GM18909 (cell line): ENCODE measurements around the gene PHLPP1.
A peak's percentile ranks its signal among the peaks of the same experiment; 100 is the strongest.
"Not testable (repeated sequence)": the region's sequence is repeated elsewhere in the genome, so short reads cannot be mapped to it uniquely, and the experiment has no call there.

Source experiments
- ATAC-seq: cut with Tn5 transposase; IDR thresholded peaks from one replicate; pipeline ENCODE4 v1.9.1; 2021; ENCODE audit warnings: mild to moderate bottlenecking; ENCODE audit not compliant: unreplicated experiment, poor library complexity

The PHLPP1 gene

GRCh38 chr18:62799977-62800376 is 84.6 kb downstream of the PHLPP1 start:
- no peak for ATAC-seq

- no peak for ATAC-seq
Measured at GRCh38 chr18:62802523-62802922, 87.2 kb downstream of the PHLPP1 start.

- ATAC-seq, result no peak
Measured at GRCh38 chr18:62807396-62807795, 92.1 kb downstream of the PHLPP1 start.

GRCh38 chr18:62808123-62808522 is 92.8 kb downstream of the PHLPP1 start:
- no peak for ATAC-seq

GRCh38 chr18:62809445-62809844 is 94.1 kb downstream of the PHLPP1 start:
- ATAC-seq, result not testable (repeated sequence)

GRCh38 chr18:62809900-62810299 is 94.6 kb downstream of the PHLPP1 start:
- no peak for ATAC-seq

- ATAC-seq, result no peak
Measured at GRCh38 chr18:62810682-62811081, 95.3 kb downstream of the PHLPP1 start.

- no peak for ATAC-seq
Measured at GRCh38 chr18:62811674-62812073, 96.3 kb downstream of the PHLPP1 start.

GRCh38 chr18:62812242-62812641 is 96.9 kb downstream of the PHLPP1 start:
- no peak for ATAC-seq

GRCh38 chr18:62812876-62813275 is 97.5 kb downstream of the PHLPP1 start:
- no peak for ATAC-seq

- no peak for ATAC-seq
Measured at GRCh38 chr18:62814132-62814759, 98.9 kb downstream of the PHLPP1 start.

- ATAC-seq, result no peak
Measured at GRCh38 chr18:62825382-62825781, 110.0 kb downstream of the PHLPP1 start.

- no peak for ATAC-seq
Measured at GRCh38 chr18:62827397-62827796, 112.1 kb downstream of the PHLPP1 start.

GRCh38 chr18:62828091-62828640 is 112.8 kb downstream of the PHLPP1 start:
- no peak for ATAC-seq

- no peak for ATAC-seq
Measured at GRCh38 chr18:62828852-62829251, 113.5 kb downstream of the PHLPP1 start.

- no peak for ATAC-seq
Measured at GRCh38 chr18:62829936-62830335, 114.6 kb downstream of the PHLPP1 start.

- peak; percentile 46 for ATAC-seq
Measured at GRCh38 chr18:62832282-62832681, 116.9 kb downstream of the PHLPP1 start.

- ATAC-seq, result no peak
Measured at GRCh38 chr18:62833494-62833893, 118.2 kb downstream of the PHLPP1 start.

GRCh38 chr18:62834715-62835114 is 119.4 kb downstream of the PHLPP1 start:
- no peak for ATAC-seq

- ATAC-seq, result no peak
Measured at GRCh38 chr18:62837011-62837410, 121.7 kb downstream of the PHLPP1 start.

GRCh38 chr18:62838475-62839098 is 123.2 kb downstream of the PHLPP1 start:
- peak; percentile 93 for ATAC-seq
